GM12864 (cell line): Measurements from ENCODE around the gene LTBP1.

Experiments used
- DNase-seq: peaks from one replicate; pipeline ENCODE4 v3.0.0-alpha.2; 2011; ENCODE audit warnings: low read depth
- H3K4me3 ChIP-seq: 2 replicates; pipeline ENCODE4 v1.5.1; 2011; ENCODE audit warnings: mild to moderate bottlenecking, low read depth, low read length, control low read depth
- CTCF ChIP-seq: IDR thresholded peaks from 2 replicates; pipeline ENCODE4 v1.5.1; 2011; ENCODE audit warnings: low read depth, mild to moderate bottlenecking, moderate library complexity, low read length, control low read depth, inconsistent platforms; ENCODE audit errors: missing control alignments

Gene LTBP1

GRCh38 chr2:33202641-33203522 lies 256.1 kb downstream of the LTBP1 start:
- no peak overlapping the region for H3K4me3 ChIP-seq
- TF ChIP-seq CTCF = no peak
- DNase-seq = no peak

GRCh38 chr2:33204945-33205344 lies 258.2 kb downstream of the LTBP1 start:
- no peak overlapping the region for H3K4me3 ChIP-seq
- no peak for DNase-seq
- TF ChIP-seq CTCF = no peak

- TF ChIP-seq CTCF = no peak
- H3K4me3 ChIP-seq = no peak overlapping the region
Observed at GRCh38 chr2:33205693-33206434, 259.1 kb downstream of the LTBP1 start.

GRCh38 chr2:33207151-33207740 lies 260.5 kb downstream of the LTBP1 start:
- TF ChIP-seq CTCF = no peak
- DNase-seq = no peak
- no peak overlapping the region for H3K4me3 ChIP-seq

More at GRCh38 chr2:33205693-33206434, 259.1 kb downstream of the LTBP1 start:
- peak; percentile 57 for DNase-seq

GRCh38 chr2:33208400-33208799 lies 261.6 kb downstream of the LTBP1 start:
- H3K4me3 ChIP-seq = no peak overlapping the region
- TF ChIP-seq CTCF = no peak
- DNase-seq = no peak

- no peak overlapping the region for H3K4me3 ChIP-seq
- TF ChIP-seq CTCF = no peak
- DNase-seq = no peak
Observed at GRCh38 chr2:33209976-33210375, 263.2 kb downstream of the LTBP1 start.
